Retinal pigment epithelial cell (primary cell): Measurements from ENCODE around the gene GLIS2.
A peak's percentile ranks its signal among the peaks of the same experiment; 100 is the strongest.

Source experiments
- DNase-seq: peaks from one replicate; pipeline ENCODE4 v3.0.0-alpha.2; 2010; ENCODE audit warnings: low read depth
- H3K4me3 ChIP-seq: 2 replicates; pipeline ENCODE4 v1.5.1; 2011; ENCODE audit warnings: mild to moderate bottlenecking, low read length, control low read depth, moderate library complexity
- CTCF ChIP-seq: conservative IDR thresholded peaks from 2 replicates; pipeline ENCODE4 v1.5.1; 2011; ENCODE audit warnings: low read depth, low read length, control low read depth, inconsistent platforms

GLIS2 gene

GRCh38 chr16:4373356-4373908, 57.6 kb downstream of the GLIS2 start:
- H3K4me3 ChIP-seq: peak overlapping the region; percentile 84
- TF ChIP-seq CTCF: no peak
- no peak for DNase-seq

- TF ChIP-seq CTCF: no peak
- DNase-seq: peak; percentile 74
- H3K4me3 ChIP-seq: peak overlapping the region; percentile 84
These were observed 58.3 kb downstream of the GLIS2 start for GRCh38 chr16:4373909-4374742.

- no peak overlapping the region for H3K4me3 ChIP-seq
- DNase-seq: no peak
- no peak for TF ChIP-seq CTCF
These were observed 59.9 kb downstream of the GLIS2 start for GRCh38 chr16:4375717-4376116.

- no peak for TF ChIP-seq CTCF
- peak; percentile 58 for DNase-seq
- no peak overlapping the region for H3K4me3 ChIP-seq
These were observed 60.4 kb downstream of the GLIS2 start for GRCh38 chr16:4376126-4376892.

- no peak for DNase-seq
- no peak for TF ChIP-seq CTCF
- no peak overlapping the region for H3K4me3 ChIP-seq
These were observed 61.2 kb downstream of the GLIS2 start for GRCh38 chr16:4376893-4377572.

- no peak for DNase-seq
- peak; percentile 49 for TF ChIP-seq CTCF
- no peak overlapping the region for H3K4me3 ChIP-seq
These were observed 61.8 kb downstream of the GLIS2 start for GRCh38 chr16:4377573-4378154.
